ENCODE measurements around the gene ASIP. TPM values are rescaled to one million over a fixed set of nuclear protein-coding genes. Genes with fewer than 3 reads are reported as not detected.
"Not testable (repeated sequence)": the region's sequence is repeated elsewhere in the genome, so short reads cannot be mapped to it uniquely, and the experiment has no call there.

ASIP gene
- total RNA-seq, 1 donor from 2014 or later = not detected

- H3K4me3 ChIP-seq (ENCODE audit: low read depth, low read length) = no peak overlapping the region
- DNase-seq (ENCODE audit: low read depth) = no peak
- TF ChIP-seq, protein P1, sequence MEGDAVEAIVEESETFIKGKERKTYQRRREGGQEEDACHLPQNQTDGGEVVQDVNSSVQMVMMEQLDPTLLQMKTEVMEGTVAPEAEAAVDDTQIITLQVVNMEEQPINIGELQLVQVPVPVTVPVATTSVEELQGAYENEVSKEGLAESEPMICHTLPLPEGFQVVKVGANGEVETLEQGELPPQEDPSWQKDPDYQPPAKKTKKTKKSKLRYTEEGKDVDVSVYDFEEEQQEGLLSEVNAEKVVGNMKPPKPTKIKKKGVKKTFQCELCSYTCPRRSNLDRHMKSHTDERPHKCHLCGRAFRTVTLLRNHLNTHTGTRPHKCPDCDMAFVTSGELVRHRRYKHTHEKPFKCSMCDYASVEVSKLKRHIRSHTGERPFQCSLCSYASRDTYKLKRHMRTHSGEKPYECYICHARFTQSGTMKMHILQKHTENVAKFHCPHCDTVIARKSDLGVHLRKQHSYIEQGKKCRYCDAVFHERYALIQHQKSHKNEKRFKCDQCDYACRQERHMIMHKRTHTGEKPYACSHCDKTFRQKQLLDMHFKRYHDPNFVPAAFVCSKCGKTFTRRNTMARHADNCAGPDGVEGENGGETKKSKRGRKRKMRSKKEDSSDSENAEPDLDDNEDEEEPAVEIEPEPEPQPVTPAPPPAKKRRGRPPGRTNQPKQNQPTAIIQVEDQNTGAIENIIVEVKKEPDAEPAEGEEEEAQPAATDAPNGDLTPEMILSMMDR (conservative IDR thresholded peaks at IDR 0.05; ENCODE audit: low read depth, low read length) = no peak
Observed at GRCh38 chr20:34254979-34255378, 13.8 kb downstream of the ASIP start.

DNA sequence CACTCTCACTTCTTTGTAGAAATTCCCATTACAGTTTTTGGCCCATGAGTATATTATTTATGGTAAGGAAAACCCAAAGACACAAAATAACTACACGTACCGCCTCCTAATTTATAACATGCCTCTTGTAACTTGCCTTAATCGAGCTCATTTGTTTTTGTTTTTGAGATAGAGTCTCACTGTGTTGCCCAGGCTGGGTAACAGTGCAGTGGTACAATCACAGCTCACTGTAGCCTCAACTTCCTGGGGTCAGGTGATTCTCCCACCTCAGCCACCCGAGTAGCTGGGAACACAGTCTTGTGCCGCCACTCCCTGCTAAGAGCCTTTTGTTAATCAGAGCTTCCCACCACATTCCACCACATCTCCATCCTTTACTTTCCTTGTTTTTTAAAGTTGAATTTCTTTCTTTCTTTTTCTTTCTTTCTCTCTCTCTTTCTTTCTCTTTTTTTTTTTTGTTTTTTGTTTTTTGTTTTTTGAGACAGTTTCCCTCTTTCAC is 15.5 kb downstream of the ASIP start:
- no peak overlapping the region for H3K4me3 ChIP-seq (ENCODE audit: low read depth, low read length)
- TF ChIP-seq, protein P1 (conservative IDR thresholded peaks at IDR 0.05; ENCODE audit: low read depth, low read length) = no peak
- DNase-seq (ENCODE audit: low read depth) = no peak

DNA sequence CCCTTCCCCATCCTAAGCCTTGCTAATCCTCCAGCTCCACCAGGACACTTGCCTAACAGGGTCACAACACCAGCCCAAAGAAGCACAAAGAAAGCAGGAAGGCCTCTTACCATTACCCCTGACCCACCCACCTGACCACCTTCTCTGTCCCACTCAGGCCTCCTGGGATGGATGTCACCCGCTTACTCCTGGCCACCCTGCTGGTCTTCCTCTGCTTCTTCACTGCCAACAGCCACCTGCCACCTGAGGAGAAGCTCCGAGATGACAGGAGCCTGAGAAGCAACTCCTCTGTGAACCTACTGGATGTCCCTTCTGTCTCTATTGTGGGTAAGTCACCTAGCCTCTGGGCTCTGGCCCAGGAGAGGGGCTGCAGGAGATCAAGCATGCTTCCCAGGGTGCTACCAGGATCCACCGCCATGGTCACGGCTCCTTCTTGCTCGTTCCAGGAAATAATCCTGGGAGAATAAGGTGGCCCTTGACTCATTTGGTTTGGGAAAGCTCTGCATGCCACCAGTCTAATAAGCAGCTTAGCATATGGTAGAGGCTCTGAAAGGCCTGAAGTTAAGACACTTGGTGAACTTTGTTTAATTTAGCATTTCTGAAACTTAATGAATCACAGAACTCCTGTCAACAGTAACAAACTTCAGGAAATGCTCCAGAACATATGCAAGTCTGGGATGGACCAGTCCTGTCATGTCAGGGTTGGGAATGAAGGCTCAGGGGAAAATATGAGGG is 19.2 kb downstream of the ASIP start:
- DNase-seq (ENCODE audit: low read depth) = no peak
- no peak overlapping the region for H3K4me3 ChIP-seq (ENCODE audit: low read depth, low read length)
- TF ChIP-seq, protein P1 (conservative IDR thresholded peaks at IDR 0.05; ENCODE audit: low read depth, low read length) = no peak

DNA sequence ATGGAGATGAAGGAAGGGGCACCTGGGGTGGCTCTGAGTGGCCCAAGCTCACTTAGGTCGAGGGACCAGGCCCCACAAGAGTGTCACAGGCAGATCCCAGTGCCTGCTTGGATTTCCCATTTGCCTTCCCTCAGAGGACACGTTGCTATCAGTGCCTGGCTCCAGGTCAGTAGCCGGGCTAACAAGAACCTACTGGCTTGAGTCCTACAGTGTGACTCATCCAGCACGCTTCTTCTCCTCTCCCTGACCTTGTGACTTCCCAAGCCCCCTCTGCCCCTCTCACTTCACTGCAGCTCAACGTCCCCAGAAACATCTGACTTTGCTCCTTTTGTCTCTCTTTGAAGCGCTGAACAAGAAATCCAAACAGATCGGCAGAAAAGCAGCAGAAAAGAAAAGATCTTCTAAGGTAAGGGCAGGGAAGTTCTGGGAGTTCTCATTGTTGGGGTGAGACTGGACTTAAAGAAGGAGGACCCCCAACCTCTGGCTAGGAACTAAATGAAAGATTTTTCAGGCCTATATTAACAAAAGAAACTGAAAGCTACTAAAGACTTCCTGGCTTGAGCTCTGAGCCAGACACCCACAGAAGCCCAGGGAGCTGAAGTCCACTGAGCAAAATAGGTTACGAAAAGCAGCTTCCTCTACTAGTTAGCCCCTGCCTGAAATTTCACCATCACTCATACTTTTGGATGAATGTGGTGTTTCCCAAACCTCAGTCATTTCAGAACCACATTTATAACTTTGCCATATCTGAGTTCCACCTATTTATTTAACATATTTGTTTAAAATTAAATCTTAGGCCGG is 21.5 kb downstream of the ASIP start:
- TF ChIP-seq, protein P1 (conservative IDR thresholded peaks at IDR 0.05; ENCODE audit: low read depth, low read length) = no peak
- peak overlapping the region; percentile 1 for H3K4me3 ChIP-seq (ENCODE audit: low read depth, low read length)
- DNase-seq (ENCODE audit: low read depth) = no peak

GRCh38 chr20:34263468-34263867 is 22.2 kb downstream of the ASIP start:
- DNase-seq (ENCODE audit: low read depth); H3K4me3 ChIP-seq (ENCODE audit: low read depth, low read length): not testable (repeated sequence)

DNA sequence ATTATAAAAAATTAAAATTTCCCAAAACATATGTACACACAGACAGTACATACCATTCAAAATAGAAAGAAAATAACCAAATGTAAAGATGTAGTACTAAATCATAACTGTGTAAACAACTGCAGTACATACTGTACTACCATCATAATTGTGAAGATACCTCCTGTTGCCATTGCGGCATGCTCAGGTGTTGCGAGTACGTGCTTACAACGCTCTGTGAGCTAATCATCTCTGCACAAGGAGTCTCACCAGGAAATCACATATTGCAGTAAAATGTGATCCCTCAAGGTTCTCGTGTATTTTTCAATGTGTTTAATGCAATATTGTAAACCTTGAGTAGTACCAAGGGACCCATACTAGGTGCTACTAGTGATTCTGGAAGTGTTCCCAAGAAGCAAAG is 22.9 kb downstream of the ASIP start:
- H3K4me3 ChIP-seq (ENCODE audit: low read depth, low read length) = no peak overlapping the region
- DNase-seq (ENCODE audit: low read depth) = no peak
- TF ChIP-seq, protein P1 (conservative IDR thresholded peaks at IDR 0.05; ENCODE audit: low read depth, low read length) = no peak

- TF ChIP-seq, protein P1 (conservative IDR thresholded peaks at IDR 0.05; ENCODE audit: low read depth, low read length) = no peak
- no peak for DNase-seq (ENCODE audit: low read depth)
- H3K4me3 ChIP-seq (ENCODE audit: low read depth, low read length) = no peak overlapping the region
Observed at GRCh38 chr20:34268145-34268544, 26.9 kb downstream of the ASIP start.
